Prostate gland (tissue), 2 donors: ENCODE measurements around the gene NFATC4.

Experiments
- CTCF ChIP-seq, 4 experiments: fragments of 200-600 bp in 2 of 4; fragments of 450-650 bp in 2 of 4; sonication (generic) in 2 of 4; IDR thresholded peaks; 1 replicate in 3 of 4; 2 replicates in 1 of 4; pipeline ENCODE4 v1.5.1; 2016 to 2019; ENCODE audit warnings: antibody characterized with exemption in 4 of 4, mild to moderate bottlenecking in 2 of 4, moderate library complexity in 2 of 4
- POLR2AphosphoS5 ChIP-seq: sonication (generic); formaldehyde crosslinking; IDR thresholded peaks from one replicate; pipeline ENCODE4 v1.6.1; 2017; ENCODE audit warnings: antibody characterized with exemption

DNA sequence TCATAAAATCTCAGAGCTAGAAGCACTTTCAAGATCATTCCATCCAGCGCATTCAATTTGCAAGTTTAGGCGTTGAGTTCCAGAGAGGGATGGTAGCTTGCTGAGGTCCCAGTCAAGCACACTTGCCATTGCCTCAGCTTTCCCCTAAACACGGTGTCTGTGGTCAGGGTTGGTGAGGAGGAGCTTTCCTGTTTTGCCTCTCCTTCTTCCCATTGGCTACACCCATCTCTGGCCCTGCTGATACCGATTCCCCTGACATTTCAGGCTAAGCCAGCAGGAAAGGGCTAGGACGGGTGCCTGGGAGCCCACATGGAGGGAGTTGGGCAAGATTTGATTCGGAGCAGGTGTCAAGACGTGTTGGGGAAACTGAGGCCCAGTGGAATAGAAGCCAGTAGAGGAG is 9.1 kb downstream of the NFATC4 start:
- no peak for TF ChIP-seq CTCF (IDR thresholded peaks at IDR 0.05)
- no peak for TF ChIP-seq POLR2AphosphoS5
